Measurements from ENCODE around the gene AIFM3. TPM values are rescaled to one million over a fixed set of nuclear protein-coding genes. Genes with fewer than 3 reads are reported as not detected.
A peak's percentile ranks its signal among the peaks of the same experiment; 100 is the strongest.

Gene AIFM3
- total and polyA plus RNA-seq, 2 of the 13 experiments (the other 11 are each of a cell fraction or from before 2014, with no cell fraction given), result 9.0 to 15.3 TPM

DNA sequence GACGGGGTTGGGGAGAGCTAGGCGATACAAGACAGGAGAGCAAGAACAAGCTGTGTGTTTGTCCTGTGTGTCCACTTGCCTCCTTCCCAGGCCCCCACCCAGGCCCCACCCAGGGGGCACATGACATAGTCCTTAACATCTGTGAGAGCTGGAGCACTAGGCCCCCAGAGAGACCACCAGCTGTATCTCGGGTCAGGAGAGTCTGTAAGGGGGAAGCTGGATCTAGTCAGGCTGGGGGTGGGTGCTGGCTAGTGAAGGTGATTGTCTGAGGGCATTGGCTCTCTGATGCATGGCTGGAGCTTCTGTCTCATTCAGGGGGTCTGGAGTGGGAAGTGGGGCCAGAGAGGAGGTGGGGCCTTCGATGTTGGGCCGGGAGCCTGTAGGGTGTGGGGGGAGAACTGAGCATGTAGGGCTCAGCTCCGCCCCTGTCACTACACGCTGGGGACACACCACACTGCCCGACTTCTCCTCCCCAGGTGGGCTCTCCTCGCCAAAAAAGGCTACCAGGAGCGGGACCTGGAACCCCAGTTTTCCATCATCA, 48.5 kb downstream of the AIFM3 start:
- Histone ChIP-seq H3K27ac (ENCODE audit: extremely low read length, insufficient read depth, low read length) (no peak overlapping the region), H3K9ac (ENCODE audit: insufficient read depth, low read depth, low read length) (peak overlapping the region; percentile 56; the same call in 1 of the 2 replicates), H4K20me1 (ENCODE audit: insufficient read depth, low read length) (no peaks in the 10 kb centered on the region), H2AFZ (ENCODE audit: low read length) (no peak overlapping the region), H3K4me1 (ENCODE audit: insufficient read depth, low read length) (peaks cover 51% of the 10 kb centered on the region), H3K79me2 (ENCODE audit: insufficient read depth, low read length) (no peaks in the 10 kb centered on the region), H3K36me3 (replicated peaks in 1 of 2; ENCODE audit: control insufficient read depth in 1 of 2, insufficient read depth in 2 of 2, low read length in 2 of 2) (no peaks in the 10 kb centered on the region), H3K9me3 (ENCODE audit: low read length) (no peaks in the 10 kb centered on the region), H3K4me3 (replicated peaks in 1 of 3; ENCODE audit: insufficient read depth in 1 of 3, low read depth in 2 of 3, low read length in 3 of 3) (peak overlapping the region; percentile 40 to 67 (median 45); a peak in 4 of 6 replicates), H3K4me2 (ENCODE audit: low read depth, low read length) (peak overlapping the region; percentile 85), H3K27me3 (ENCODE audit: control insufficient read depth in 1 of 2, insufficient read depth in 2 of 2, low read length in 2 of 2) (peaks cover 0 to 9% of the 10 kb centered on the region in 2 experiments; a peak in 1 of 5 replicates)
- ChIA-PET CTCF (ENCODE audit: low intra/inter-chr PET ratio, low total read pairs) (no interaction called here), POLR2A (interaction anchor here (1.1 to 3.4 kb wide), 4 partner anchors 12 to 57 kb away, joined by 3 to 31 read pairs (median 6); partner anchors contain the start of genes LZTR1 and THAP7)
- in situ Hi-C loops (cut with HindIII; ENCODE audit: extremely low pct_ligation_motif_present, low pct_unique_long_range_greater_than_20kb), result no loop called here
- DNase-seq (ENCODE audit: low spot score), result no peak
- 54% methylated on average over 4 of the region's 10 CpGs for WGBS (ENCODE audit: low lambda C conversion rate)
- ATAC-seq, result no peak
- TF ChIP-seq, protein P1, sequence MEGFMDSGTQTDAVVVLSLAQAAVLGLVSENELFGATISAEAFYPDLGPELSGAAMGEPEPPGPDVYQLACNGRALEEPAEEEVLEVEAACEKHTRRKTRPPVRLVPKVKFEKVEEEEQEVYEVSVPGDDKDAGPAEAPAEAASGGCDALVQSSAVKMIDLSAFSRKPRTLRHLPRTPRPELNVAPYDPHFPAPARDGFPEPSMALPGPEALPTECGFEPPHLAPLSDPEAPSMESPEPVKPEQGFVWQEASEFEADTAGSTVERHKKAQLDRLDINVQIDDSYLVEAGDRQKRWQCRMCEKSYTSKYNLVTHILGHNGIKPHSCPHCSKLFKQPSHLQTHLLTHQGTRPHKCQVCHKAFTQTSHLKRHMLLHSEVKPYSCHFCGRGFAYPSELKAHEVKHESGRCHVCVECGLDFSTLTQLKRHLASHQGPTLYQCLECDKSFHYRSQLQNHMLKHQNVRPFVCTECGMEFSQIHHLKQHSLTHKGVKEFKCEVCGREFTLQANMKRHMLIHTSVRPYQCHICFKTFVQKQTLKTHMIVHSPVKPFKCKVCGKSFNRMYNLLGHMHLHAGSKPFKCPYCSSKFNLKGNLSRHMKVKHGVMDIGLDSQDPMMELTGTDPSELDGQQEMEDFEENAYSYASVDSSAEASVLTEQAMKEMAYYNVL (CRISPR knock-in tag; IDR thresholded peaks at IDR 0.05; ENCODE audit: borderline replicate concordance), result no peak
- TF ChIP-seq, protein P2, sequence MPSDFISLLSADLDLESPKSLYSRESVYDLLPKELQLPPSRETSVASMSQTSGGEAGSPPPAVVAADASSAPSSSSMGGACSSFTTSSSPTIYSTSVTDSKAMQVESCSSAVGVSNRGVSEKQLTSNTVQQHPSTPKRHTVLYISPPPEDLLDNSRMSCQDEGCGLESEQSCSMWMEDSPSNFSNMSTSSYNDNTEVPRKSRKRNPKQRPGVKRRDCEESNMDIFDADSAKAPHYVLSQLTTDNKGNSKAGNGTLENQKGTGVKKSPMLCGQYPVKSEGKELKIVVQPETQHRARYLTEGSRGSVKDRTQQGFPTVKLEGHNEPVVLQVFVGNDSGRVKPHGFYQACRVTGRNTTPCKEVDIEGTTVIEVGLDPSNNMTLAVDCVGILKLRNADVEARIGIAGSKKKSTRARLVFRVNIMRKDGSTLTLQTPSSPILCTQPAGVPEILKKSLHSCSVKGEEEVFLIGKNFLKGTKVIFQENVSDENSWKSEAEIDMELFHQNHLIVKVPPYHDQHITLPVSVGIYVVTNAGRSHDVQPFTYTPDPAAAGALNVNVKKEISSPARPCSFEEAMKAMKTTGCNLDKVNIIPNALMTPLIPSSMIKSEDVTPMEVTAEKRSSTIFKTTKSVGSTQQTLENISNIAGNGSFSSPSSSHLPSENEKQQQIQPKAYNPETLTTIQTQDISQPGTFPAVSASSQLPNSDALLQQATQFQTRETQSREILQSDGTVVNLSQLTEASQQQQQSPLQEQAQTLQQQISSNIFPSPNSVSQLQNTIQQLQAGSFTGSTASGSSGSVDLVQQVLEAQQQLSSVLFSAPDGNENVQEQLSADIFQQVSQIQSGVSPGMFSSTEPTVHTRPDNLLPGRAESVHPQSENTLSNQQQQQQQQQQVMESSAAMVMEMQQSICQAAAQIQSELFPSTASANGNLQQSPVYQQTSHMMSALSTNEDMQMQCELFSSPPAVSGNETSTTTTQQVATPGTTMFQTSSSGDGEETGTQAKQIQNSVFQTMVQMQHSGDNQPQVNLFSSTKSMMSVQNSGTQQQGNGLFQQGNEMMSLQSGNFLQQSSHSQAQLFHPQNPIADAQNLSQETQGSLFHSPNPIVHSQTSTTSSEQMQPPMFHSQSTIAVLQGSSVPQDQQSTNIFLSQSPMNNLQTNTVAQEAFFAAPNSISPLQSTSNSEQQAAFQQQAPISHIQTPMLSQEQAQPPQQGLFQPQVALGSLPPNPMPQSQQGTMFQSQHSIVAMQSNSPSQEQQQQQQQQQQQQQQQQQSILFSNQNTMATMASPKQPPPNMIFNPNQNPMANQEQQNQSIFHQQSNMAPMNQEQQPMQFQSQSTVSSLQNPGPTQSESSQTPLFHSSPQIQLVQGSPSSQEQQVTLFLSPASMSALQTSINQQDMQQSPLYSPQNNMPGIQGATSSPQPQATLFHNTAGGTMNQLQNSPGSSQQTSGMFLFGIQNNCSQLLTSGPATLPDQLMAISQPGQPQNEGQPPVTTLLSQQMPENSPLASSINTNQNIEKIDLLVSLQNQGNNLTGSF (CRISPR knock-in tag; IDR thresholded peaks at IDR 0.05), result no peak
- TF ChIP-seq ZBTB8A (CRISPR knock-in tag; IDR thresholded peaks at IDR 0.05; ENCODE audit: borderline replicate concordance, low read depth), result no peak
- TF ChIP-seq, protein P3, sequence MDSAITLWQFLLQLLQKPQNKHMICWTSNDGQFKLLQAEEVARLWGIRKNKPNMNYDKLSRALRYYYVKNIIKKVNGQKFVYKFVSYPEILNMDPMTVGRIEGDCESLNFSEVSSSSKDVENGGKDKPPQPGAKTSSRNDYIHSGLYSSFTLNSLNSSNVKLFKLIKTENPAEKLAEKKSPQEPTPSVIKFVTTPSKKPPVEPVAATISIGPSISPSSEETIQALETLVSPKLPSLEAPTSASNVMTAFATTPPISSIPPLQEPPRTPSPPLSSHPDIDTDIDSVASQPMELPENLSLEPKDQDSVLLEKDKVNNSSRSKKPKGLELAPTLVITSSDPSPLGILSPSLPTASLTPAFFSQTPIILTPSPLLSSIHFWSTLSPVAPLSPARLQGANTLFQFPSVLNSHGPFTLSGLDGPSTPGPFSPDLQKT (CRISPR knock-in tag; IDR thresholded peaks at IDR 0.05; ENCODE audit: borderline replicate concordance), result no peak
- TF ChIP-seq ZNF235 (CRISPR knock-in tag; IDR thresholded peaks at IDR 0.05; ENCODE audit: borderline replicate concordance), result no peak
- TF ChIP-seq, protein P4, sequence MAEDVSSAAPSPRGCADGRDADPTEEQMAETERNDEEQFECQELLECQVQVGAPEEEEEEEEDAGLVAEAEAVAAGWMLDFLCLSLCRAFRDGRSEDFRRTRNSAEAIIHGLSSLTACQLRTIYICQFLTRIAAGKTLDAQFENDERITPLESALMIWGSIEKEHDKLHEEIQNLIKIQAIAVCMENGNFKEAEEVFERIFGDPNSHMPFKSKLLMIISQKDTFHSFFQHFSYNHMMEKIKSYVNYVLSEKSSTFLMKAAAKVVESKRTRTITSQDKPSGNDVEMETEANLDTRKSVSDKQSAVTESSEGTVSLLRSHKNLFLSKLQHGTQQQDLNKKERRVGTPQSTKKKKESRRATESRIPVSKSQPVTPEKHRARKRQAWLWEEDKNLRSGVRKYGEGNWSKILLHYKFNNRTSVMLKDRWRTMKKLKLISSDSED (CRISPR knock-in tag; IDR thresholded peaks at IDR 0.05), result no peak
- TF ChIP-seq ZNF282 (IDR thresholded peaks at IDR 0.05; ENCODE audit: partially characterized antibody), result no peak
- no peak for TF ChIP-seq HDAC2 (CRISPR knock-in tag; IDR thresholded peaks at IDR 0.05)
- intact Hi-C loops (cut with micrococcal nuclease; ENCODE audit: unreplicated experiment), result no loop called here
- no peak for FAIRE-seq
- BruUV-seq (replicated peaks), result no TSS peak
